H9 (cell line): Measurements from ENCODE around the gene CCDC88C. TPM values are rescaled to one million over a fixed set of nuclear protein-coding genes. Genes with fewer than 3 reads are reported as not detected.
A peak's percentile ranks its signal among the peaks of the same experiment; 100 is the strongest.

Source experiments
- DNase-seq: peaks from one replicate; pipeline ENCODE4 v3.0.0-alpha.2; 2017
- H2AFZ ChIP-seq: one replicate; pipeline ENCODE4 v1.6.1; 2013; ENCODE audit warnings: mild to moderate bottlenecking, low read length, control low read depth, moderate library complexity
- H2AK5ac ChIP-seq: 2 replicates; pipeline ENCODE4 v1.6.1; 2013; ENCODE audit warnings: low read length, control low read depth, mixed read lengths; ENCODE audit not compliant: insufficient read length
- H2BK120ac ChIP-seq: one replicate; pipeline ENCODE4 v1.6.1; 2013; ENCODE audit warnings: low read depth, mild to moderate bottlenecking, low read length, control low read depth, inconsistent platforms; ENCODE audit not compliant: poor library complexity, severe bottlenecking
- H2BK12ac ChIP-seq: 2 replicates; pipeline ENCODE4 v1.6.1; 2013; ENCODE audit warnings: low read length, control low read depth, mixed read lengths, low read depth; ENCODE audit not compliant: insufficient read length
- H2BK15ac ChIP-seq: 2 replicates; pipeline ENCODE4 v1.6.1; 2013; ENCODE audit warnings: low read depth, low read length, control low read depth
- H2BK20ac ChIP-seq: one replicate; pipeline ENCODE4 v1.6.1; 2013; ENCODE audit warnings: low read depth, mild to moderate bottlenecking, low read length, control low read depth, inconsistent platforms; ENCODE audit not compliant: poor library complexity, severe bottlenecking
- H2BK5ac ChIP-seq: 2 replicates; pipeline ENCODE4 v1.6.1; 2013; ENCODE audit warnings: low read length, control low read depth, mixed read lengths; ENCODE audit not compliant: insufficient read length
- H3K14ac ChIP-seq: 2 replicates; pipeline ENCODE4 v1.6.1; 2013; ENCODE audit warnings: low read length, control low read depth; ENCODE audit not compliant: insufficient read depth
- H3K18ac ChIP-seq: 2 replicates; pipeline ENCODE4 v1.6.1; 2013; ENCODE audit warnings: low read depth, mild to moderate bottlenecking, mixed read lengths, low read length, control low read depth; ENCODE audit not compliant: insufficient read length
- H3K23ac ChIP-seq: 2 replicates; pipeline ENCODE4 v1.6.1; 2013; ENCODE audit warnings: low read length, control low read depth, mixed read lengths, low read depth; ENCODE audit not compliant: insufficient read length
- H3K23me2 ChIP-seq: 2 replicates; pipeline ENCODE4 v1.6.1; 2013; ENCODE audit warnings: low read depth, mild to moderate bottlenecking, mixed read lengths, low read length, control low read depth; ENCODE audit not compliant: insufficient read length, poor library complexity, severe bottlenecking
- H3K27ac ChIP-seq: 2 replicates; pipeline ENCODE4 v1.5.1; 2013; ENCODE audit warnings: low read length, control low read depth, mixed read lengths, low read depth; ENCODE audit not compliant: insufficient read length
- H3K27me3 ChIP-seq: 2 replicates; pipeline ENCODE4 v1.6.1; 2013; ENCODE audit warnings: low read length, control low read depth, inconsistent platforms; ENCODE audit not compliant: insufficient read depth
- H3K4ac ChIP-seq: 2 replicates; pipeline ENCODE4 v1.6.1; 2013; ENCODE audit warnings: low read depth, mild to moderate bottlenecking, control low read depth, inconsistent platforms, low read length, moderate library complexity
- H3K4me1 ChIP-seq: 2 replicates; pipeline ENCODE4 v1.6.1; 2013; ENCODE audit warnings: low read length, control low read depth, inconsistent platforms; ENCODE audit not compliant: insufficient read depth
- H3K4me2 ChIP-seq: 2 replicates; pipeline ENCODE4 v1.6.1; 2013; ENCODE audit warnings: low read length, control low read depth, mixed read lengths; ENCODE audit not compliant: insufficient read length, insufficient read depth
- H3K56ac ChIP-seq: 2 replicates; pipeline ENCODE4 v1.6.1; 2013; ENCODE audit warnings: low read depth, mild to moderate bottlenecking, mixed read lengths, low read length, control low read depth; ENCODE audit not compliant: insufficient read length
- H3K79me1 ChIP-seq: 2 replicates; pipeline ENCODE4 v1.6.1; 2013; ENCODE audit warnings: low read depth, mild to moderate bottlenecking, moderate library complexity, low read length, control low read depth, inconsistent platforms; ENCODE audit not compliant: insufficient read depth, poor library complexity, severe bottlenecking
- H3K79me2 ChIP-seq: 2 replicates; pipeline ENCODE4 v1.6.1; 2013; ENCODE audit warnings: low read length, control low read depth, inconsistent platforms; ENCODE audit not compliant: insufficient read depth
- H3K9ac ChIP-seq: 2 replicates; pipeline ENCODE4 v1.6.1; 2013; ENCODE audit warnings: low read length, control low read depth, mixed read lengths; ENCODE audit not compliant: insufficient read length; ENCODE audit errors: extremely low read depth
- H3K9me3 ChIP-seq: one replicate; pipeline ENCODE4 v1.6.1; 2013; ENCODE audit warnings: low read depth, low read length, inconsistent platforms; ENCODE audit not compliant: control insufficient read depth
- H3T11ph ChIP-seq: one replicate; pipeline ENCODE4 v1.6.1; 2013; ENCODE audit warnings: mild to moderate bottlenecking, low read length, control low read depth, inconsistent platforms
- H4K20me1 ChIP-seq: one replicate; pipeline ENCODE4 v1.6.1; 2013; ENCODE audit not compliant: control insufficient read depth, insufficient read length, insufficient read depth
- H4K5ac ChIP-seq: 2 replicates; pipeline ENCODE4 v1.6.1; 2013; ENCODE audit warnings: low read depth, mild to moderate bottlenecking, mixed read lengths, low read length, control low read depth; ENCODE audit not compliant: insufficient read length
- H4K8ac ChIP-seq: replicated peaks from 2 replicates; pipeline ENCODE4 v1.6.1; 2013; ENCODE audit warnings: low read length, control low read depth, mixed read lengths, low read depth; ENCODE audit not compliant: insufficient read length
- H4K91ac ChIP-seq: 2 replicates; pipeline ENCODE4 v1.6.1; 2013; ENCODE audit warnings: low read depth, mild to moderate bottlenecking, moderate library complexity, mixed read lengths, low read length, control low read depth; ENCODE audit not compliant: insufficient read length
- H3K27ac Mint-ChIP-seq, 3 experiments: 2 replicates in 2 of 3; 3 replicates in 1 of 3; pipeline ENCODE4 v1.8.0; 2020 to 2021; ENCODE audit warnings: mixed read lengths in 3 of 3, mild to moderate bottlenecking in 1 of 3, moderate library complexity in 1 of 3
- H3K27me3 Mint-ChIP-seq: 2 replicates; pipeline ENCODE4 v1.8.0; 2021; ENCODE audit warnings: low read depth, mild to moderate bottlenecking, moderate library complexity, mixed read lengths
- H3K36me3 Mint-ChIP-seq, 3 experiments: 2 replicates in 2 of 3; 3 replicates in 1 of 3; pipeline ENCODE4 v1.8.0; 2020 to 2021; ENCODE audit warnings: low read depth in 3 of 3, mixed read lengths in 3 of 3; ENCODE audit not compliant: insufficient read depth in 1 of 3
- H3K4me1 Mint-ChIP-seq, 2 experiments: 2 replicates each; pipeline ENCODE4 v1.8.0; 2020; ENCODE audit warnings: mixed read lengths in 2 of 2
- H3K4me3 Mint-ChIP-seq, 2 experiments: 2 replicates in 1 of 2; 3 replicates in 1 of 2; pipeline ENCODE4 v1.8.0; 2020 to 2021; ENCODE audit warnings: mild to moderate bottlenecking in 2 of 2, mixed read lengths in 2 of 2, moderate library complexity in 1 of 2
- H3K9me3 Mint-ChIP-seq, 2 experiments: 2 replicates in 1 of 2; 3 replicates in 1 of 2; pipeline ENCODE4 v1.8.0; 2020; ENCODE audit warnings: mild to moderate bottlenecking in 2 of 2, mixed read lengths in 2 of 2, moderate library complexity in 1 of 2
- CTCF ChIP-seq: fragments of 200-600 bp; sonication (generic); conservative IDR thresholded peaks from 3 replicates; pipeline ENCODE4 v1.8.0; 2021; ENCODE audit warnings: antibody characterized with exemption, mild to moderate bottlenecking
- WGBS: extraction: QIAGEN DNeasy Blood & Tissue Kit; methylation state at CpG from one replicate; pipeline ENCODE4 v1.1.7; 2013; ENCODE audit warnings: missing lambda C conversion rate, low lambda C conversion rate, mixed read lengths; ENCODE audit not compliant: insufficient read length; ENCODE audit errors: extremely low coverage; 5-methylcytosine and 5-hydroxymethylcytosine counted together
- total RNA-seq: library from RNA; stranded (reverse); gene quantifications from 2 replicates; pipeline ENCODE4 v1.2.1, GENCODE V29; 2021

The CCDC88C gene
- total RNA-seq, 1 experiment from 2014 or later = 52.4 TPM

GRCh38 chr14:91390165-91390778 is 27.3 kb downstream of the CCDC88C start:
- Mint-ChIP-seq H3K4me3 (no peak overlapping the region), H3K4me1 (peaks cover 60 to 66% of the 10 kb centered on the region in 2 experiments), H3K27me3 (no peaks in the 10 kb centered on the region), H3K27ac (peak overlapping the region in 1 of 3 experiments; percentile 53; a peak in 1 of 7 replicates), H3K9me3 (no peaks in the 10 kb centered on the region; a peak in 3 of 5 replicates), H3K36me3 (peaks cover 0 to 3% (median 3%) of the 10 kb centered on the region in 3 experiments; a peak in 5 of 7 replicates)
- no peak overlapping the region for H3K14ac ChIP-seq
- H2BK5ac ChIP-seq = no peak overlapping the region
- H3K79me2 ChIP-seq = peaks cover 25% of the 10 kb centered on the region; the same call in 1 of the 2 replicates
- no peaks in the 10 kb centered on the region for H3K9me3 ChIP-seq
- no peak overlapping the region for H3K18ac ChIP-seq
- no peak overlapping the region for H3K4ac ChIP-seq
- no peak overlapping the region for H2AK5ac ChIP-seq
- H2BK15ac ChIP-seq = no peak overlapping the region
- H4K20me1 ChIP-seq = no peaks in the 10 kb centered on the region
- no peak overlapping the region for H3K9ac ChIP-seq
- H2AFZ ChIP-seq = no peak overlapping the region
- no peak overlapping the region for H2BK120ac ChIP-seq
- H3K4me2 ChIP-seq = no peak overlapping the region
- DNase-seq = no peak
- no peak overlapping the region for H2BK20ac ChIP-seq
- H4K91ac ChIP-seq = no peak overlapping the region
- no peak overlapping the region for H4K8ac ChIP-seq
- WGBS = no CpG with 5 or more reads among the region's 12 CpGs
- no peak overlapping the region for H4K5ac ChIP-seq
- H3K27me3 ChIP-seq = no peaks in the 10 kb centered on the region
- peaks cover 18% of the 10 kb centered on the region for H3K79me1 ChIP-seq
- no peaks in the 10 kb centered on the region for H3K23me2 ChIP-seq
- H3K23ac ChIP-seq = no peak overlapping the region
- no peak overlapping the region for H2BK12ac ChIP-seq
- peaks cover 23% of the 10 kb centered on the region for H3K4me1 ChIP-seq
- H3K27ac ChIP-seq = no peak overlapping the region
- no peak overlapping the region for H3T11ph ChIP-seq
- H3K56ac ChIP-seq = no peak overlapping the region
- TF ChIP-seq CTCF = no peak
